ENCODE measurements around the gene PRSS1. TPM values are rescaled to one million over a fixed set of nuclear protein-coding genes. Genes with fewer than 3 reads are reported as not detected.
"Not testable (repeated sequence)": the region's sequence is repeated elsewhere in the genome, so short reads cannot be mapped to it uniquely, and the experiment has no call there.

Gene PRSS1
- total and polyA plus RNA-seq, 2 experiments from 2014 or later = not detected

DNA sequence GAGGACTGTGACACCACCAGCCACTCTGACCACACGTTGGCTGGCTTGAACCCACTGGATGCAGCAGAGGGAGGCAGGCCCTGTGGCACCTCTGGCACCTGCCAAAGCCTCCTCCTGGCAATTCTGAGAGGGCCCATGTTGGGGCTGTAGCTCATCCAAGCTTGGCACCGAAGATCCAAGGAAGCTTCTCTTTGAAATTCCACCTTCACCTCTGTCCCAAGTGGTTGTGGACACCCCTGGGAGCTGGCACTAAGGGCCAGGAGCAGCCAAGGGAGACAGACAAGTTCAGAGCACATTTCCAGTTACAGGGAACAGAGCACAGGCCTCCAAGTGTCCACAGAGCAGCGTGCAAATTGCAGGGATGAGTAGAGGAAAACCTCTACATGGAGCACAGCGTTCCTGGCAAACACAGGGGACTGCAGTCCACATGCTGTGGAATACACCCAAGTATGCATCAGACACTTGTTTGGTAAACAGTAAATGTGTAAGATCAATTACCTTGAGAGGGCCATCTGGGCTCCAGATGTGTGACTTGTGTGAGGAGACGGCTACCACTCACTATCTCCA lies 4.7 kb downstream of the PRSS1 start:
- H3K4me3 ChIP-seq; H3K27me3 ChIP-seq (ENCODE audit: insufficient read depth); H3K27ac ChIP-seq (ENCODE audit: low read depth); H3K27ac Mint-ChIP-seq; H3K9me2 ChIP-seq (ENCODE audit: insufficient read depth); DNase-seq (ENCODE audit: low spot score); ATAC-seq; H3K4me2 ChIP-seq; H3K9me3 Mint-ChIP-seq; H3K4me3 Mint-ChIP-seq; H3K4me1 Mint-ChIP-seq; H3K36me3 Mint-ChIP-seq (ENCODE audit: low read depth); H3K36me3 ChIP-seq (ENCODE audit: insufficient read depth); H3K27me3 Mint-ChIP-seq (ENCODE audit: insufficient read depth, low read depth, poor library complexity); H2AFZ ChIP-seq; H3F3A ChIP-seq (replicated peaks; ENCODE audit: low read depth); H3K4me1 ChIP-seq (ENCODE audit: insufficient read depth); H4K20me1 ChIP-seq (replicated peaks; ENCODE audit: insufficient read depth); H3K79me2 ChIP-seq (replicated peaks; ENCODE audit: insufficient read depth): not testable (repeated sequence)

DNA sequence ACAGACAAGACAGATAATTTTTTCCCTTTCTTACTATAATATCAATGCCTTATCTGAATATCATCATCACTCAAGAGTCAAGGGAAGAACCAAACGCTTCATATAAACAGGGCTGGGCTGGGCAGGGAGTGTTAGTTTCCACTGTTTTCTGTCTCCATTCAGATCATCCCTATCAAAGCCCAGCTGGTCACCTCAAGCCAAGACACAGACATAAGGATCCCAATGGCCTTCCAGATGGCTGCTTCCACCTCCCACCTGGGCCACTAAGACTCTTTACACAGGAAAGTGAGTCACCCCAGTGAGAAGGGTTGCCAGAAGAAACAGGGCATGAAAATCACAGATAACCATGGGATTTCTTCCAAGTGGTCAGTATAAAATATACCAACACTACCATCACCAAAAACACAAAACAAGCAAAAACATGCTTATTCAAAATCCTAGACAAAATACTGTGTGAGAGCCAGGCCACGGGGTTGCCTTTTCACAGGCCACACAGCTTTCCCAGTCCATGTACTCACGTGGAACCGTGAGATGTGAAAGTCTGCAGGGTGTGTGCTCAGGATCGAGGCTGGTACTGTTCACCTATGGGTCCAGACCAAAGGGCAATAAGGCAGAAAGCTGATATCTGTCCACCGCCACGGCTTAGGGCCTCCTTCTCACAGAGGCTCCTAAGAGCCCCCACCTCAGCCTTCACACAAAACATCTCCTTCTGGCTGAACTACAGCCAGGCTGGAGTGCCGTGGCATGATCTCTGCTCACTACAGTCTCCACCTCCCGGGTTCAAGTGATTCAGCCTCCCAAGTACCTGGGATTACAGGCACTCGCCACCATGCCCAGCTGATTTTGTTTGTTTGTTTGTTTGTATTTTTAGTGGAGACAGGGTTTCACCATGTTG lies 5.7 kb downstream of the PRSS1 start:
- Mint-ChIP-seq H3K4me3 (no peak overlapping the region), H3K9me3 (no peaks in the 10 kb centered on the region), H3K4me1 (no peaks in the 10 kb centered on the region), H3K27ac (no peak overlapping the region), H3K27me3 (ENCODE audit: insufficient read depth, low read depth, poor library complexity) (peaks cover 6% of the 10 kb centered on the region), H3K36me3 (ENCODE audit: low read depth) (0 out of 3 replicates have a peak, but pooled peaks cover 2% of the 10 kb centered on the region)
- Histone ChIP-seq H3K9me2 (ENCODE audit: insufficient read depth) (no peaks in the 10 kb centered on the region), H2AFZ (no peak overlapping the region), H3K4me1 (ENCODE audit: insufficient read depth) (no peaks in the 10 kb centered on the region), H3F3A (replicated peaks; ENCODE audit: low read depth) (no peaks in the 10 kb centered on the region), H3K4me3 (no peak overlapping the region), H3K4me2 (no peak overlapping the region), H3K27ac (ENCODE audit: low read depth) (no peak overlapping the region), H3K79me2 (replicated peaks; ENCODE audit: insufficient read depth) (no peaks in the 10 kb centered on the region), H3K27me3 (ENCODE audit: insufficient read depth) (no peaks in the 10 kb centered on the region), H3K36me3 (ENCODE audit: insufficient read depth) (no peaks in the 10 kb centered on the region), H4K20me1 (replicated peaks; ENCODE audit: insufficient read depth) (no peaks in the 10 kb centered on the region)
- ATAC-seq = no peak
- DNase-seq (ENCODE audit: low spot score) = no peak
- TF ChIP-seq NANOG (IDR thresholded peaks at IDR 0.05; ENCODE audit: borderline replicate concordance) (no peak), EZH2 (IDR thresholded peaks at IDR 0.05; ENCODE audit: low read depth, unreplicated experiment) (no peak), POLR2AphosphoS5 (IDR thresholded peaks at IDR 0.05; ENCODE audit: low read depth) (no peak), ZNF114 (CRISPR knock-in tag; IDR thresholded peaks at IDR 0.05) (no peak), CREB1 (CRISPR knock-in tag; IDR thresholded peaks at IDR 0.05; ENCODE audit: low read depth) (no peak), JUNB (IDR thresholded peaks at IDR 0.05; ENCODE audit: unreplicated experiment) (no peak), STAT1 (IDR thresholded peaks at IDR 0.05; ENCODE audit: unreplicated experiment) (no peak)
- TF ChIP-seq, protein P1, sequence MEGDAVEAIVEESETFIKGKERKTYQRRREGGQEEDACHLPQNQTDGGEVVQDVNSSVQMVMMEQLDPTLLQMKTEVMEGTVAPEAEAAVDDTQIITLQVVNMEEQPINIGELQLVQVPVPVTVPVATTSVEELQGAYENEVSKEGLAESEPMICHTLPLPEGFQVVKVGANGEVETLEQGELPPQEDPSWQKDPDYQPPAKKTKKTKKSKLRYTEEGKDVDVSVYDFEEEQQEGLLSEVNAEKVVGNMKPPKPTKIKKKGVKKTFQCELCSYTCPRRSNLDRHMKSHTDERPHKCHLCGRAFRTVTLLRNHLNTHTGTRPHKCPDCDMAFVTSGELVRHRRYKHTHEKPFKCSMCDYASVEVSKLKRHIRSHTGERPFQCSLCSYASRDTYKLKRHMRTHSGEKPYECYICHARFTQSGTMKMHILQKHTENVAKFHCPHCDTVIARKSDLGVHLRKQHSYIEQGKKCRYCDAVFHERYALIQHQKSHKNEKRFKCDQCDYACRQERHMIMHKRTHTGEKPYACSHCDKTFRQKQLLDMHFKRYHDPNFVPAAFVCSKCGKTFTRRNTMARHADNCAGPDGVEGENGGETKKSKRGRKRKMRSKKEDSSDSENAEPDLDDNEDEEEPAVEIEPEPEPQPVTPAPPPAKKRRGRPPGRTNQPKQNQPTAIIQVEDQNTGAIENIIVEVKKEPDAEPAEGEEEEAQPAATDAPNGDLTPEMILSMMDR (conservative IDR thresholded peaks at IDR 0.05; ENCODE audit: low read depth in 2 of 2) = no peak
- TF ChIP-seq, protein P2, sequence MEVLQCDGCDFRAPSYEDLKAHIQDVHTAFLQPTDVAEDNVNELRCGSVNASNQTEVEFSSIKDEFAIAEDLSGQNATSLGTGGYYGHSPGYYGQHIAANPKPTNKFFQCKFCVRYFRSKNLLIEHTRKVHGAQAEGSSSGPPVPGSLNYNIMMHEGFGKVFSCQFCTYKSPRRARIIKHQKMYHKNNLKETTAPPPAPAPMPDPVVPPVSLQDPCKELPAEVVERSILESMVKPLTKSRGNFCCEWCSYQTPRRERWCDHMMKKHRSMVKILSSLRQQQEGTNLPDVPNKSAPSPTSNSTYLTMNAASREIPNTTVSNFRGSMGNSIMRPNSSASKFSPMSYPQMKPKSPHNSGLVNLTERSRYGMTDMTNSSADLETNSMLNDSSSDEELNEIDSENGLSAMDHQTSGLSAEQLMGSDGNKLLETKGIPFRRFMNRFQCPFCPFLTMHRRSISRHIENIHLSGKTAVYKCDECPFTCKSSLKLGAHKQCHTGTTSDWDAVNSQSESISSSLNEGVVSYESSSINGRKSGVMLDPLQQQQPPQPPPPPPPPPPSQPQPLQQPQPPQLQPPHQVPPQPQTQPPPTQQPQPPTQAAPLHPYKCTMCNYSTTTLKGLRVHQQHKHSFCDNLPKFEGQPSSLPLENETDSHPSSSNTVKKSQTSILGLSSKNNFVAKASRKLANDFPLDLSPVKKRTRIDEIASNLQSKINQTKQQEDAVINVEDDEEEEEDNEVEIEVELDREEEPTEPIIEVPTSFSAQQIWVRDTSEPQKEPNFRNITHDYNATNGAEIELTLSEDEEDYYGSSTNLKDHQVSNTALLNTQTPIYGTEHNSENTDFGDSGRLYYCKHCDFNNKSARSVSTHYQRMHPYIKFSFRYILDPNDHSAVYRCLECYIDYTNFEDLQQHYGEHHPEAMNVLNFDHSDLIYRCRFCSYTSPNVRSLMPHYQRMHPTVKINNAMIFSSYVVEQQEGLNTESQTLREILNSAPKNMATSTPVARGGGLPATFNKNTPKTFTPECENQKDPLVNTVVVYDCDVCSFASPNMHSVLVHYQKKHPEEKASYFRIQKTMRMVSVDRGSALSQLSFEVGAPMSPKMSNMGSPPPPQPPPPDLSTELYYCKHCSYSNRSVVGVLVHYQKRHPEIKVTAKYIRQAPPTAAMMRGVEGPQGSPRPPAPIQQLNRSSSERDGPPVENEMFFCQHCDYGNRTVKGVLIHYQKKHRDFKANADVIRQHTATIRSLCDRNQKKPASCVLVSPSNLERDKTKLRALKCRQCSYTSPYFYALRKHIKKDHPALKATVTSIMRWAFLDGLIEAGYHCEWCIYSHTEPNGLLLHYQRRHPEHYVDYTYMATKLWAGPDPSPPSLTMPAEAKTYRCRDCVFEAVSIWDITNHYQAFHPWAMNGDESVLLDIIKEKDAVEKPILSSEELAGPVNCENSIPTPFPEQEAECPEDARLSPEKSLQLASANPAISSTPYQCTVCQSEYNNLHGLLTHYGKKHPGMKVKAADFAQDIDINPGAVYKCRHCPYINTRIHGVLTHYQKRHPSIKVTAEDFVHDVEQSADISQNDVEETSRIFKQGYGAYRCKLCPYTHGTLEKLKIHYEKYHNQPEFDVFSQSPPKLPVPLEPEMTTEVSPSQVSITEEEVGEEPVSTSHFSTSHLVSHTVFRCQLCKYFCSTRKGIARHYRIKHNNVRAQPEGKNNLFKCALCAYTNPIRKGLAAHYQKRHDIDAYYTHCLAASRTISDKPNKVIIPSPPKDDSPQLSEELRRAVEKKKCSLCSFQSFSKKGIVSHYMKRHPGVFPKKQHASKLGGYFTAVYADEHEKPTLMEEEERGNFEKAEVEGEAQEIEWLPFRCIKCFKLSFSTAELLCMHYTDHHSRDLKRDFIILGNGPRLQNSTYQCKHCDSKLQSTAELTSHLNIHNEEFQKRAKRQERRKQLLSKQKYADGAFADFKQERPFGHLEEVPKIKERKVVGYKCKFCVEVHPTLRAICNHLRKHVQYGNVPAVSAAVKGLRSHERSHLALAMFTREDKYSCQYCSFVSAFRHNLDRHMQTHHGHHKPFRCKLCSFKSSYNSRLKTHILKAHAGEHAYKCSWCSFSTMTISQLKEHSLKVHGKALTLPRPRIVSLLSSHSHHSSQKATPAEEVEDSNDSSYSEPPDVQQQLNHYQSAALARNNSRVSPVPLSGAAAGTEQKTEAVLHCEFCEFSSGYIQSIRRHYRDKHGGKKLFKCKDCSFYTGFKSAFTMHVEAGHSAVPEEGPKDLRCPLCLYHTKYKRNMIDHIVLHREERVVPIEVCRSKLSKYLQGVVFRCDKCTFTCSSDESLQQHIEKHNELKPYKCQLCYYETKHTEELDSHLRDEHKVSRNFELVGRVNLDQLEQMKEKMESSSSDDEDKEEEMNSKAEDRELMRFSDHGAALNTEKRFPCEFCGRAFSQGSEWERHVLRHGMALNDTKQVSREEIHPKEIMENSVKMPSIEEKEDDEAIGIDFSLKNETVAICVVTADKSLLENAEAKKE (CRISPR knock-in tag; IDR thresholded peaks at IDR 0.05) = no peak

Data from GM23338 (cell line).